OCI-M2 (cell line): ENCODE data around the gene GALNT17.

Experiments
- DNase-seq: peaks from one replicate; lab custom pipeline; 2025; ENCODE audit not compliant: unreplicated experiment; lab: John Stamatoyannopoulos, UW

Gene GALNT17

GRCh38 chr7:71132127-71132376 lies at the start of gene GALNT17:
GALNT17 (plus strand) TSS chr7:71132144.
- no peak for DNase-seq

- no peak for DNase-seq
Observed at GRCh38 chr7:71095266-71095860, 36.6 kb upstream of the GALNT17 start.

GRCh38 chr7:71096351-71096750 lies 35.6 kb upstream of the GALNT17 start:
- DNase-seq: no peak

- no peak for DNase-seq
Observed at GRCh38 chr7:71106226-71106625, 25.7 kb upstream of the GALNT17 start.

- DNase-seq: no peak
Observed at GRCh38 chr7:71112436-71112835, 19.5 kb upstream of the GALNT17 start.

- DNase-seq: no peak
Observed at GRCh38 chr7:71120096-71120495, 11.8 kb upstream of the GALNT17 start.

GRCh38 chr7:71129126-71129525 lies 2.8 kb upstream of the GALNT17 start:
- no peak for DNase-seq

GRCh38 chr7:71130031-71130679 lies 1.8 kb upstream of the GALNT17 start:
- no peak for DNase-seq

- no peak for DNase-seq
Observed at GRCh38 chr7:71131256-71132126, 453 bp upstream of the GALNT17 start.

- no peak for DNase-seq
Observed at GRCh38 chr7:71132377-71133231, 660 bp downstream of the GALNT17 start.

GRCh38 chr7:71133232-71133622 lies 1.3 kb downstream of the GALNT17 start:
- no peak for DNase-seq

- DNase-seq: no peak
Observed at GRCh38 chr7:71133856-71134255, 1.9 kb downstream of the GALNT17 start.

GRCh38 chr7:71135116-71135515 lies 3.2 kb downstream of the GALNT17 start:
- no peak for DNase-seq

GRCh38 chr7:71135663-71136062 lies 3.7 kb downstream of the GALNT17 start:
- no peak for DNase-seq

- no peak for DNase-seq
Observed at GRCh38 chr7:71137479-71137878, 5.5 kb downstream of the GALNT17 start.

- DNase-seq: no peak
Observed at GRCh38 chr7:71140264-71140663, 8.3 kb downstream of the GALNT17 start.

GRCh38 chr7:71144963-71145362 lies 13.0 kb downstream of the GALNT17 start:
- no peak for DNase-seq

- no peak for DNase-seq
Observed at GRCh38 chr7:71145906-71146901, 14.3 kb downstream of the GALNT17 start.

- no peak for DNase-seq
Observed at GRCh38 chr7:71148098-71148497, 16.2 kb downstream of the GALNT17 start.

- DNase-seq: no peak
Observed at GRCh38 chr7:71155236-71155635, 23.3 kb downstream of the GALNT17 start.
